ENCODE measurements around the gene PRKRA. TPM values are rescaled to one million over a fixed set of nuclear protein-coding genes. Genes with fewer than 3 reads are reported as not detected.

PRKRA gene
- total and polyA plus RNA-seq, 11 donors: 35.2 to 64.3 (median 49.5) TPM

DNA sequence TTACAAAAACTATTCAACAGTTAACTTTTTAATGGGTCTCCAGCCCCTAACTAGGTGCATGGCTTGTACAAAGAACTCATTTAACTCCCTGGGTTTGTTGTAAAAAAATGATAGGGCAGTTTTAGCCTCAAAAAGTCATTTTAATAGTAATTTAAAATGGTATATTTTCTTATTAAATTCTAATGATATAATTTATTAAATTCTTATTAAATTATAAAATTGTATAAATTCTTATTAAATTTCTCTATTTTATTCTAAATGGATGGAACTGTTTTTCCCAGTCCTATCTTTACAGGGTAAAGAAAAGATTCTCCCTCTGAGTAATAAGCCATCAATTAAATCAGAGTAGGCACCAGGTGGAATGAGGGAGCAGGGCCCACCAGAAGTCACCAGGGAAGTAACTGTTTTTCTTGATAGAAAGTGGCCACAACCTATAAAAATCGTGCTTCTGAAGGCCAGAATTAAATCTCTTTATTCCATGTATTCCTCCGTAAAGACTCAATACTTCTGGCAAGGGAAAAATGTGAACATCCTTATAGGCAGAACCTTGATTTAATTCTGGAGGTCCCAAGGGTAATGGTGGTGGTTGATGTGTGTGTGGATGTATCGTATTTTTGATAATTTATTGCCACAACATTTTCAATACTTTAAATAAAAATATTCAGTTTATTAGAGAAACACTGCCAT is 26.6 kb upstream of the PRKRA start:
- H3K9me3 ChIP-seq: no peaks in the 10 kb centered on the region
- peak overlapping the region; percentile 42 to 85 (median 72) for H3K4me3 ChIP-seq
- no peaks in the 10 kb centered on the region for H3K27me3 ChIP-seq
- no peak for DNase-seq
- peaks cover 5 to 49% (median 30%) of the 10 kb centered on the region in 12 donors for H3K4me1 ChIP-seq
- ATAC-seq: no peak
- intact Hi-C loops (cut with DNase I): loop anchor here in 3 of 10 donors (2.0 kb wide), 2 partner anchors 27 to 65 kb away; partner anchors contain the start of genes PJVK (in 2 of the 3) and PRKRA (in 2 of the 3)
- H3K27ac ChIP-seq: peak overlapping the region in 10 of 12 donors; percentile 85 to 97 (median 94)
- no peaks in the 10 kb centered on the region for H3K36me3 ChIP-seq
- TF ChIP-seq POLR2A (IDR thresholded peaks at IDR 0.05): no peak
- TF ChIP-seq, protein P1, sequence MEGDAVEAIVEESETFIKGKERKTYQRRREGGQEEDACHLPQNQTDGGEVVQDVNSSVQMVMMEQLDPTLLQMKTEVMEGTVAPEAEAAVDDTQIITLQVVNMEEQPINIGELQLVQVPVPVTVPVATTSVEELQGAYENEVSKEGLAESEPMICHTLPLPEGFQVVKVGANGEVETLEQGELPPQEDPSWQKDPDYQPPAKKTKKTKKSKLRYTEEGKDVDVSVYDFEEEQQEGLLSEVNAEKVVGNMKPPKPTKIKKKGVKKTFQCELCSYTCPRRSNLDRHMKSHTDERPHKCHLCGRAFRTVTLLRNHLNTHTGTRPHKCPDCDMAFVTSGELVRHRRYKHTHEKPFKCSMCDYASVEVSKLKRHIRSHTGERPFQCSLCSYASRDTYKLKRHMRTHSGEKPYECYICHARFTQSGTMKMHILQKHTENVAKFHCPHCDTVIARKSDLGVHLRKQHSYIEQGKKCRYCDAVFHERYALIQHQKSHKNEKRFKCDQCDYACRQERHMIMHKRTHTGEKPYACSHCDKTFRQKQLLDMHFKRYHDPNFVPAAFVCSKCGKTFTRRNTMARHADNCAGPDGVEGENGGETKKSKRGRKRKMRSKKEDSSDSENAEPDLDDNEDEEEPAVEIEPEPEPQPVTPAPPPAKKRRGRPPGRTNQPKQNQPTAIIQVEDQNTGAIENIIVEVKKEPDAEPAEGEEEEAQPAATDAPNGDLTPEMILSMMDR (IDR thresholded peaks at IDR 0.05): no peak
- 22 to 27% (median 24%) methylated on average over 3 of the region's 3 CpGs for WGBS, 4 donors

GRCh38 chr2:178476477-178476876 is 25.5 kb upstream of the PRKRA start:
- no peak for TF ChIP-seq POLR2A (IDR thresholded peaks at IDR 0.05)
- TF ChIP-seq, protein P1 (IDR thresholded peaks at IDR 0.05): no peak
- no peaks in the 10 kb centered on the region for H3K27me3 ChIP-seq
- ATAC-seq (no peak), DNase-seq (no peak)
- intact Hi-C loops (cut with DNase I): no loop called here
- no peaks in the 10 kb centered on the region for H3K9me3 ChIP-seq
- H3K27ac ChIP-seq: no peak overlapping the region
- peak overlapping the region in 1 of 12 donors; percentile 75 for H3K4me3 ChIP-seq
- no peaks in the 10 kb centered on the region for H3K36me3 ChIP-seq
- H3K4me1 ChIP-seq: peaks cover under 1 to 38% (median 19%) of the 10 kb centered on the region in 12 donors

- intact Hi-C loops (cut with DNase I): no loop called here
- no peak for DNase-seq
- 96 to 97% (median 96%) methylated on average over 5 of the region's 5 CpGs for WGBS, 4 donors
- H3K4me1 ChIP-seq: peaks cover 0 to 26% (median 11%) of the 10 kb centered on the region in 12 donors
- H3K27me3 ChIP-seq: no peaks in the 10 kb centered on the region
- peaks cover 0 to 2% (median 0%) of the 10 kb centered on the region in 9 donors for H3K36me3 ChIP-seq
- H3K4me3 ChIP-seq: no peak overlapping the region
- no peak overlapping the region for H3K27ac ChIP-seq
- no peaks in the 10 kb centered on the region for H3K9me3 ChIP-seq
- TF ChIP-seq, protein P1 (IDR thresholded peaks at IDR 0.05): no peak
- TF ChIP-seq POLR2A (IDR thresholded peaks at IDR 0.05): no peak
- no peak for ATAC-seq
These were observed 23.6 kb upstream of the PRKRA start for GRCh38 chr2:178474560-178474959.

DNA sequence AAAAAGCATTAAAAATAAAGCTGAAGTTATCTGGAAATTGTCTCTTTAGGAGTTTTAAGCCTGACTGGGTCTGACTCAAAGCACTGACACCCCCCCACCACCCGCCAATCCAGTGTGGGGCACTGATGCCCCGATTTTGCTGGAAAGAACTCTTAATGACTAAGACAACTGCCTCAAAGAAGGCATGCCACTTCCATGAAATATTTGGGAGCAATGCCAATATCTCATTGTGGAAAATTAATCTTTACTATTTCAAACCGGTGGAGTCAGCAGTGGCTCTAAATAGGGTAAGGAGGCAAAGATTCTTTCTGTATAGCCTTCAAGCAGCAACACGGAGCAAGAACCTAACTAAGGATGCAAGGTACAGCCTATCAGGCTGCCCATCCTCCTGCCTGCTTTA is 23.0 kb upstream of the PRKRA start:
- intact Hi-C loops (cut with DNase I): no loop called here
- H3K27me3 ChIP-seq: no peaks in the 10 kb centered on the region
- TF ChIP-seq, protein P1 (IDR thresholded peaks at IDR 0.05): no peak
- no peak for TF ChIP-seq POLR2A (IDR thresholded peaks at IDR 0.05)
- ATAC-seq (no peak), DNase-seq (no peak)
- H3K9me3 ChIP-seq: no peaks in the 10 kb centered on the region
- peaks cover 0 to 8% (median 2%) of the 10 kb centered on the region in 9 donors for H3K36me3 ChIP-seq
- H3K27ac ChIP-seq: no peak overlapping the region
- H3K4me3 ChIP-seq: no peak overlapping the region
- H3K4me1 ChIP-seq: peaks cover 0 to 21% (median 6%) of the 10 kb centered on the region in 12 donors
- 50 to 55% (median 54%) methylated on average over 4 of the region's 4 CpGs for WGBS, 4 donors
